Activated CD8-positive, alpha-beta memory T cell treated with anti-CD3 and anti-CD28 coated beads for 36 hours (primary cell): ENCODE measurements around the gene ZNF213. TPM values are rescaled to one million over a fixed set of nuclear protein-coding genes. Genes with fewer than 3 reads are reported as not detected.

Experiments
- CTCF ChIA-PET: fragments of 350-600 bp; sonication (Branson Sonifier 250); formaldehyde crosslinking; loops from one replicate; lab custom pipeline; 2021; ENCODE audit warnings: antibody characterized with exemption; lab: Charles Lee
- POLR2A ChIA-PET: fragments of 350-600 bp; sonication (Branson Sonifier 250); formaldehyde crosslinking; loops from one replicate; lab custom pipeline; 2021; ENCODE audit warnings: antibody characterized with exemption; lab: Charles Lee
- total RNA-seq, 2 experiments: library from RNA; stranded (reverse); gene quantifications; one replicate each; pipeline ENCODE4 v1.2.3, GENCODE V29; 2021

ZNF213 gene
- total RNA-seq, 2 experiments from 2014 or later, result 8.6 to 9.2 TPM

DNA sequence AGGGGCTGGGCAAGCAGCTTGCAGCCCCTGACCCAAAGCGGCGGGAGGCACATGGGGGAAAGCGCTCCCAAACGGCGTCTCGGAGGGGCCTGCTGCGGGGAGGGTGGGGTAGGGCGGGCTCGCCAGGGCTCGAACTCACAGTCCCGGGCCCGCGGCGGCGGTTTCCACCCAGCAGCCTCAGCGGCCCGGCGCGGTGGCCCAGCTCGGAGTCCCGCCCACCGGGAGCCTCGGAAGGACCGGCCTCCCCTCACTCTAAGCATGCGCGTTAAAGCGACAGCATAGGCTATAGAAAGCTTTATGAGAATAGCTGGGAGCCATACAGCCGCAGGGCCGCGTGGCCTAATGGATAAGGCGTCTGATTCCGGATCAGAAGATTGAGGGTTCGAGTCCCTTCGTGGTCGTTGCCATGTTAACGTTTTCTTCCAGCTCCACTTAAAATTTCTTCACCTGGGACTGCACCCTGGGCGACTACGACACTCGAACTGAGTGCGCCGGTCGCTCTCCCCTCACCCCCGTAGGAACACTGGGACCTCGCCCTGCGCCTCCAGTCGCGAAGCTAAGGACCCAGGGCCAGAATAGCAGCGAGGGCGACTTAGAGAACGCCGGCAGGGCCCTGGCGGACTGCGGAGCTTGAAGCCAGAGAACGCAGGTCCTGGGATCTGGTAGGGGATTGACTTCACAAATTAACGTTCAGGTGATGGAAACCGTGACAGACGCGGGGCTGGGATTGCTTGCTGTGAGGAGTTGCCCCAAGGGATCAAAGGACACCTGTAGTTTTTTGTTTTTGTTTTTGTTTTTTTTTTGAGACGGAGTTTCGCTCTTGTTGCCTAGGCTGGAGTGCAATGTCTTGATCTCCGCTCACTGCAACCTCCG lies 15.8 kb downstream of the ZNF213 start:
- ChIA-PET POLR2A (interaction anchor here (0.7 to 2.7 kb wide), 7 partner anchors 8 to 309 kb away, joined by 3 to 21 read pairs (median 3); partner anchors contain the start of genes ZNF213 and ZNF263), CTCF (interaction anchor here (0.7 to 2.9 kb wide), 21 partner anchors 8 to 122 kb away, joined by 3 to 22 read pairs (median 5); partner anchors contain the start of genes OR1F1, ZNF213 and ZSCAN10)

DNA sequence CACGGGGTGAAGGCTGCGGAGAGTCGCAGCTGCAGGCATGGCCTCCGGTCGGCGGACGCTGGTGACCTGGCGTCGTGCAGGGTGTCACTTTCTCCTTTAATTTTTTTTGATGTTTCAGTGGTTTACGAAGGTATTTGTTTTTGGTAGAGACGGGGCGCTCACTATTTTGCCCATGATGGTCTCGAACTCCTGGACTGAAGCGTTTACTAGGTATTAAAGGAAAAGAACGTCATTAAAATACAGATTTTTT lies 17.1 kb downstream of the ZNF213 start:
- POLR2A ChIA-PET, result no interaction called here
- CTCF ChIA-PET, result no interaction called here

DNA sequence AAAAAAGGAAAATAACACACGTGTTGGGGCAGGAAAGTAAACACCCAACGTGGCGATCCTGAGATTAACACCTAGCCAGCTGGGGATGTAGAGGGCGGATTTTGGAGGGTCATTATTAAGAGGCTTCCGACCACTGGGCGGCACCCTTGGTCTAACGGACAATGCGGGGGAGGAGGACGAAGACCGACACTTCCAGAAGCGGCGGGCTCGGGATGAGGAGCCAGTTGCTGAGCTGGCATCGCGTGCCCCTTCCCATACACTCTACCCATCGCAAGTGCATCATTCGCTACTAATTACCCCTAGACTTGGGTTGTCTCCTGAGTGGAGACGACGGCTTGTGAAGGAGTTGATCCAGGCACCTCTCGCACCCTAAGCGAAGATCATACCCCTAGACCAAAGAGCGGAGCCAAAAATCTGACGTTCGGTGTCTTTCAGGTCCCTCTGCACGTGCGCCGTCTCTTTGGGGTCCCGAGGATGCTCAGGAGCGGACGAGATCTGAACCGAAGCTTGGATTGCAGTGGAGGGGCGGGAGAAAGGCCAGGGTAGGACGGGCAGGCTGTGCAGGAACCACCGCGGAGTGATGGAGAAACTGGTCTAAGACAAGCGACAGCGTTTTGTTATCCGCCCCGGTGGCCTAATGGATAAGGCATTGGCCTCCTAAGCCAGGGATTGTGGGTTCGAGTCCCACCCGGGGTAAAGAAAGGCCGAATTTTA lies 17.6 kb downstream of the ZNF213 start:
- POLR2A ChIA-PET, result no interaction called here

DNA sequence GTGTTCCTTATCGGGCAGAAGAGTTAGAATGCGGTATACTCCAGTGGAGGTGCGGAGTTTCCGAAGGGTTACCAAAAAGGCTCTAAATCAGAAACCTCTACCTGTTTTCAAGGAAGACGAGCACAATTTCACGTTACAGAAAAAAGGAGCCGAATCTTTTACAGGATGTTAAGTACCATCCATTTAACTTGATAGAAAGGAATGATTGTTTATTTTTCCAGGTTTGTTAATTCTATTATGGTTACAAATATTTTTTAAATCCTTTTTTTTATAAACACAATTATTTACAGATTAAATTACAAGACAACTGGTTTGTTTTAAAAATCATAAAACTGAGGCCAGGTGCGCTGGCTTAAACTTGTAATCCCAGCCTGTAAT lies 18.2 kb downstream of the ZNF213 start:
- CTCF ChIA-PET, result interaction anchor here (0.6 to 1.0 kb wide), 2 partner anchors 19 to 57 kb away, joined by 3 to 5 read pairs; no protein-coding TSS in a partner anchor
- POLR2A ChIA-PET, result no interaction called here

More for the DNA sequence above, 17.6 kb downstream of the ZNF213 start:
- CTCF ChIA-PET, result interaction anchor here (0.6 to 1.0 kb wide), 2 partner anchors 19 to 56 kb away, joined by 3 to 5 read pairs; no protein-coding TSS in a partner anchor

DNA sequence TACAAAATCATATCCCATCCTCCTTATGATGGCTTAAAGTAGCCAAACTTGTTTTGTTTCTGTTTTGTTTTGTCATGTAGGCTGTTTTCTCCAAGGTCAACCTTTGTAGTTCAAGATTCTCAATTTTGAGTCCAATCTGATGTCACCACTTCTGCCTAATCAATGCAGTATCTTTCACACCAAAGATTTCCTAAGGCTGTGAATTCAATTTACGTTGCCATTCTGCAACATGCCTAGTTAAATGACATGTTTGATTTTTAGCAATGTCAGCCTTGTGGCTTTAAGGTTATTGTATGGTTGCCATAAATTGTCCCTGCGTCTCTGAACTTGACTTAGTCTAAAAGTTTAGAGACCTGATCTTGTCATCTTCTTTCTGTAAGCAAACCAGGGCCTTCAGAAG lies 20.4 kb downstream of the ZNF213 start:
- ChIA-PET CTCF (no interaction called here), POLR2A (no interaction called here)

DNA sequence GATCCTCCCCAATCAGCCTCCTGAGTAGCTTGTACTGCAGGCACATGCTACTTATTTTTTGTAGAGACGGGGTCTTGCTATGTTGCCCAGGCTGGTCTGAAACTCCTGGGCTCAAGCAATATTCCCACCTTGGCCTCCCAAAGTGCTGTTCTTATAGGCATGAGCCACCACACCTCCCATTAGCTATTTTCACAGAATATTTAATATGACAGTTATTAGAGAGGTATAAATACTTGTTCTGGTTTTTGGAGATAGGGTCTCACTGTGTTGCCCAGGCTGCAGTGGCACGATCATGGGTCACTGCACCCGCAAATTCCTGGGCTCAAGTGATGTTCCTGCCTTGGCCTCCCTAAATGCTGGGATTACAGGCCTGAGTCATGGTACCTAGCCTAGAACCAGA lies 21.1 kb downstream of the ZNF213 start:
- ChIA-PET POLR2A (interaction anchor here (0.5 kb wide), 1 partner anchor 81 kb away, joined by 5 read pairs; no protein-coding TSS in a partner anchor), CTCF (no interaction called here)

DNA sequence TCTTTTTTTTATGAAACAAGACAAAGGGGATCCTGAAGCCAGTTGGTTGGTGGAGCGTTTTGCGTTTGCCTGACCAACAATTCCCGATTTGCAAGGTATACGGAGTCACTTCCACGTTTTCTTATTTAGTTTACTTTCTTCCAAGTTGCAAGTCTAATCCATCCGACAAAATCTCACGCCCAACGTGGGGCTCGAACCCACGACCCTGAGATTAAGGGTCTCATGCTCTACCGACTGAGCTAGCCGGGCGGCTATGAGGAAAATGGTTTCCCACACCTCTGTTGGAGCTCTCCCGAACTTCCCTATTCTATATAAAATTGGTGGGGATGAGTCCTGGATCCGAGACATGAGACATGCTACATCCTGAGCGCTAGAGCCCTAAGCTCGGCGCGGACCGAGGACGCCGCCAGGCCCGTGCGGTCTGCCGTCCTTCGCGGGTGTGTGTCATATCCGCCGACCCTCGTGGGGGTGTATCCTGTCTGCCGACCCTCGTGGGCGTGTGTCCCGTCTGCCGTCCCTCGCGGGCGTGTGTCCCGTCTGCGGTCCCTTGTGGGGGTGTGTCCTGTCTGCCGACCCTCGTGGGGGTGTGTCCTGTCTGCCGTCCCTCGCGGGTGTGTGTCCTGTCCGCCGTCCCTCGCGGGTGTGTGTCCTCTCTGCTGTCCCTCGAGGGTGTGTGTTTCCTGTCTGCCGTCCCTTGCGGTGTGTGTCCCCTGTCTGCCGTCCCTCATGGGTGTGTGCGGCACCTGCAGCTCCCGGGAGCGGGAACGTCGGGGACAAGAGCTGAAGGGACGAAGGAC lies 22.6 kb downstream of the ZNF213 start:
- ChIA-PET POLR2A (interaction anchor here (0.9 kb wide), 1 partner anchor 10 kb away, joined by 3 read pairs; no protein-coding TSS in a partner anchor), CTCF (interaction anchor here (1.1 to 5.2 kb wide), 5 partner anchors 10 to 52 kb away, joined by 3 to 40 read pairs (median 7); partner anchors contain the start of gene ZNF213)

DNA sequence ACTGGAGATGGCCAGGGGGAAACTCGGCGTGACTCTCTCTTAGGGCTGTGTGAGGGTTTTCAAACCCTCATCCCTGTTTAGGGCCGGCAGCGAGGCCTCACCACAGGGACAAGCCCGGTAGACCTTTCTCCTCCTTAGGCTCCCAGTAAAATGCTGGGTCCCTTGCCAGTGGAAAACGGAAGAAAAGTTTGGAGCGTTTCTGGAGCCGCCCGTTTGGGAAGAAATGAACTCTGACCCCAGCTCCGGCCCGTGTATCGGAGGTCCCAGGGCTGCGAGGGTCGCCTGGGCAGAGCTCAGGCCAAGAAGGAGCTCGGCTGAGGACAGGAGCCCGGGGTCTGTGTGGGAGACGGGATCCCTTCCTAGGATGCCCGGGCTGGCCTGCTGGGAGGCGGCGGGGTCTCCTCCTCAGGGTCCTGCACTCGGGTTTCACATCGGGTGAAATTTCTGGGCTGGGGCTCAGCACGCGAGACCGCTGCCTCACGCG lies 23.2 kb downstream of the ZNF213 start:
- POLR2A ChIA-PET, result interaction anchor here (0.6 to 1.3 kb wide), 4 partner anchors 8 to 130 kb away, joined by 3 to 8 read pairs (median 3); partner anchors contain the start of gene ZNF213
- CTCF ChIA-PET, result interaction anchor here (1.1 to 5.2 kb wide), 7 partner anchors 8 to 60 kb away, joined by 3 to 40 read pairs (median 7); partner anchors contain the start of gene ZNF213

DNA sequence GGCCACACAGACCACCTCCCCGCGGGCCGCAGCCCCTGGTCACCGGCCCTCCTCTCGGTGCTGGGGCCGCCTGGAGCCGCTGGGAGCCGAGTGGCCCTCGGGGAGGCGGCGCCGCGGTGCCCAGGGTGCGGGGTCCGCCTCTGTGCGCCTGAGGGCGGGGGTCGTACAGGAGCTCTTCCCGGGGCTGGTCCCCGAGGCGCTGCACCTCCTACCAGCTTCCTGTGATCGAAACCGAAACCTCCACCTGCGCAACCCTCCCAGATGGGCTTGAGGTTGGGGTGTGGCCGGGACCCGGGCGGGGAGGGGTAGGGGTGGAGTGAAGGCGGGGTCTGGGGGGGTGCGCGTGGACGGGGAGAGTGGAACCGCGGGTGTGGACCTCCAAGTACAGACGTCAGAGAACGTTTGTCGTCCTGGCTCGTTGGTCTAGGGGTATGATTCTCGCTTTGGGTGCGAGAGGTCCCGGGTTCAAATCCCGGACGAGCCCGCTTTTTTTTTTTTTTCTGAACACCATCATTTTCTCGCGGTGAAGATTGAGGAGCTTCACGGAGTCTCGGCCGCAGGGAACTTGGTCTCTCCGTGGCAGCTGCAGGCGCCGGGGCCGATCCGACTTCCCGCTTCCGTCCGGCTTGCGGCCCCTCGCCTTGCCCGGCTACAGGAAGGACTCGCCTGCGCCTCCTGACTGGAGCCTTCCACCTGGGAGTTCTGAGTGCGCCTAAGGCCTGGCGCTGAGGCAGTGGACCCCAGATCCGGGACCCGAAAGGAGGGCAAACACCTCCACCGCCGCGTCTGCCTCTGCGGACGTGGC lies 23.9 kb downstream of the ZNF213 start:
- POLR2A ChIA-PET, result interaction anchor here (0.6 to 1.3 kb wide), 3 partner anchors 8 to 131 kb away, joined by 3 to 8 read pairs (median 3); partner anchors contain the start of gene ZNF213
- CTCF ChIA-PET, result interaction anchor here (0.7 to 5.2 kb wide), 8 partner anchors 9 to 125 kb away, joined by 3 to 40 read pairs (median 5); partner anchors contain the start of gene ZNF213

DNA sequence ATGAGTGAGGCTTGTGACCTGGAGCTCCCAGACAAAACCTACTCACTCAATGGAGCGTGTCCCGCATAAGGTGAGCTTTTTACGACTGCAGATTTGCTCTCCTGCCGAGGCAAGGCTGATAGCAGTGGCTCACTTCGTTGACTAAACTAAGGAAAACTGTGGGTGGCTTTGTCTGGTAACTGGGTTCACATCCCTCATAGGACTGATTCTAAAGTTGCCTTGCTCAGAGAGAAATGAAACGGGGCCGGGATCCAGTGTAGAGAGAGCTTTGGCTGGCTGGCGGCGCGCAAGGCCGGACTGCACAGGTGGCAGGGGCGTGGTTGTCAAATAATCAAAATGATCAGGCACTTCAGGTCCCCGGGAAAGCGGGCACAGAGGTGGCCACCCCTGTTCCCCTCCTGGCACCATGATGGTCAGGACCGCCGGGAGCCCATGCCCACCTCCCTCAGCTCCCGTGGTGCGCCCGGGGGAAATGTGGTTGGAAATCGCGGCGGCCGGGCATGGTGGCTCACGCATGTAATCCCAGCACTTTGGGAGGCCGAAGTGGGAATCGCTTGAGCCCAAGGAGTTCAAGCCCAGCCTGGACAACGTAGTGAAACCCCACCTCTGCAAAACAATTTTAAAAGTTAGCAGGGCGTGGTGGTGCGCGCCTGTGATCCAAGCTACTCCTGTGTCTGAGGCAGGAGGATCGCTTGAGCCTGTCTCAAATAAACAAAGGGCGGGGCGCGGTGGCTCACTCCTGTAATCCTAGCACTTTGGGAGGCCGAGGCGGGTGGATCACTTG lies 26.6 kb downstream of the ZNF213 start:
- POLR2A ChIA-PET, result interaction anchor here (0.7 kb wide), 1 partner anchor 138 kb away, joined by 5 read pairs; the partner anchor contains the start of genes HCFC1R1 and THOC6
- CTCF ChIA-PET, result interaction anchor here (0.6 to 5.2 kb wide), 7 partner anchors 10 to 463 kb away, joined by 3 to 40 read pairs (median 3); partner anchors contain the start of genes HCFC1R1 and THOC6

DNA sequence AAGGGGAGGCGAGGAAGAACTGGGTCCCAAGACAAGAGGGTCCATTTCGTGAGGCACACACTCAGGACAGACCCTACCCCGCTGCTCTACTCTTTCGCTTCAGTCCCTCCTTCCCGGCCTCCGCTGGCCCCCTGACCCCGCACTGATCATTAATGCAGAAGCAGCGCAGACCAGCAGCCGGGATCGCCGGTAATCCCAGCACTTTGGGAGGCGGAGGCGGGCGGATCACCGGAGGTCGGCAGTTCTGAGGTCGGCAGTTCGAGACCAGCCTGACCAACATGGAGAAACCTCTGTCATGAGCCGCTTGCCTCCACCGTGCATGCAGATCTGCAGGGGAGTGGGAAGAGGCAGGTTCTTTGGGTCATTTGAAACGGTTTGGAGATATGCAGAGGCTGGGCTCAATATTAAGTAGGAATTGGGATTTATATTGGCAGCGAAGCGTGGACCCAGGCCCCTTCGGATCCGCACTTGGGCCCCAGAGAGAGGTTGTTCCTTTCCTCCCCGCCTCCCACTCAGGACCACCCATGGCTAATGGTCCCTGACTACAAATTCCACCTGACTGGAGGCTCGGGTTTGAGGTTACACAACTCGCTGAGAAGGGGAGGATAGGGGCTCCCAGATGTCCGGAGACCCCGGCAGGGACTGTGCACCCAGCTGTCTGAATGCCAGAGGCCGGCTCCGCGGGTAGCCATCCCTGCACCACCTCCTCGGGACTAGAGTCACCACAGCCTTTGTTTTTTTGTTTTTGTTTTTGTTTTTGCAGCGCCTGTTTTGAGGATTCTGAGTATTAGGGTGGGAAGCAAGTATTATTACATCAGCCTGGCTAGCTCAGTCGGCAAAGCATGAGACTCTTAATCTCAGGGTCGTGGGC lies 29.5 kb downstream of the ZNF213 start:
- ChIA-PET CTCF (interaction anchor here (0.6 to 2.2 kb wide), 5 partner anchors 35 to 133 kb away, joined by 3 to 10 read pairs (median 4); no protein-coding TSS in a partner anchor), POLR2A (no interaction called here)

DNA sequence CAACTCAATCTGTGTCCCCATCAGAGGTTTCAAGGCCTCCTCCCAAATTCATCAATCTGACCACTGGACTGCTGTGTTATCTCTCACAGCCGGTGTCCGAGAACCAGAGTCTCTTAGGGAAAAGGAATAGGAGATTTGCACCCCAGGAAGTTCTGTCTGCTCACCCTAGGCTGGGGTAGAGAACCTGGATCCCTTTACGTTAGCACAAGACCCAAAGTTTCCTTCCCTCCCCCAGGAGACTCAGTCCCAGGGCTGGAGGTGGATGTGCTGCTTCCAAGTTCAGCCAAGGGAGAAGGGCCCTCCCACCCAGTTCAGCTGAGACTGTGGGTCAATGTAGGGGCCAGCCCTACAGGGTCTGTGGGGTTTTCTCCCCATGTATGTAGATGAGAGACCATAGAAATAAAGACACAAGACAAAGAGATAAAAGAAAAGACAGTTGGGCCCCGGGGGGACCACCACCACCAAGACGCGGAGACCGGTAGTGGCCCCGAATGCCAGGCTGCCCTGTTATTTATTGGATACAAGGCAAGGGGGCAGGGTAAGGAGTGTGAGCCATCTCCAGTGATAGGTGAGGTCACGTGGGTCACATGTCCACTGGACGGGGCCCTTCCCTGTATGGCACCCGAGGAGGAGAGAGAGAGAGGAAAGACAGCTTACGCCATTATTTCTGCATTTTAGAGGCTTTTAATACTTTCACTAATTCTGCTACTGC lies 30.4 kb downstream of the ZNF213 start:
- POLR2A ChIA-PET, result no interaction called here

DNA sequence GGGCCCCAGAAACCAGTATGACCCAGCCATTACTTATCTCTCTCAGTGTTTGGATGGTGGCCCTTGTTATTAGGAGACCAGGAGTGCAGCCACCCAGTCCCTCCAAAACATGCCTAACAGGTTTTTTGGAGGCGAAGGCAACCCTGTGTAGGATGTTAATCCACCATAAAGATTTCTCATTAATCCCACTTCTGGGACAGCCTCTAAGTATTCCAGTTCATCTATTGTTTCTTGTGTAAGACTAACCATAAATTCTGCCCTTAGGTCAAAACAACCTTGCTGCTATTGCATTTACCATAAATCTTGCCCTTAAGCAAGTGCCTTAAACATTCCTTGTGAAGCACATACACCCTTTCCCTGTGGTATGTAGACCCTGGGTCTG lies 31.7 kb downstream of the ZNF213 start:
- POLR2A ChIA-PET, result no interaction called here
- CTCF ChIA-PET, result interaction anchor here (1.0 to 2.2 kb wide), 4 partner anchors 19 to 107 kb away, joined by 3 to 10 read pairs (median 4); no protein-coding TSS in a partner anchor

More for the DNA sequence above, 30.4 kb downstream of the ZNF213 start:
- CTCF ChIA-PET, result interaction anchor here (0.6 to 2.2 kb wide), 7 partner anchors 18 to 134 kb away, joined by 3 to 10 read pairs (median 4); no protein-coding TSS in a partner anchor

DNA sequence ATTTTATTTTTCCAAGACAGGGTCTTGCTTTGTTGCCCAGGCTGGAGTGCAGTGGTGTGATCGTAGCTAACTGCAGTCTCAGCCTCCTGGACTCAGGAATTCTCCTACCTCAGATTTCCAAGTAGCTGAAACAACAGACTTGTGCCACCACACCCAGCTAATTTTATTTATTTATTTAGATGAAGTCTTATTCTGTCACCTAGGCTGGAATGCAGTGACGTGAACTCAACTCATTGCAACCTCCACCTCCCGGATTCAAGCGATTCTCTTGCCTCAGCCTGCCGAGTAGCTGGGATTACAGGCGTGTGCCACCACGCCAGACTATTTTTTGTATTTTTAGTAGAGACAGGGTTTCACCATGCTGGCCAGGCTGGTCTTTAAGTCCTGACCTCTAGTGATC lies 33.9 kb downstream of the ZNF213 start:
- CTCF ChIA-PET, result interaction anchor here (0.6 to 6.2 kb wide), 5 partner anchors 9 to 73 kb away, joined by 3 to 40 read pairs (median 10); no protein-coding TSS in a partner anchor
- POLR2A ChIA-PET, result interaction anchor here (0.6 to 1.9 kb wide), 2 partner anchors 19 to 103 kb away, joined by 4 to 7 read pairs; partner anchors contain the start of gene IL32
